K562 (cell line): Measurements from ENCODE around the gene CNOT6L.

ENCODE experiments used
- CTCF ChIP-seq, 3 experiments: IDR thresholded peaks in 2 of 3; conservative IDR thresholded peaks in 1 of 3; 2 replicates each; pipeline ENCODE4 v1.5.1; 2011 to 2012; ENCODE audit warnings: low read length in 3 of 3, mild to moderate bottlenecking in 3 of 3, control low read depth in 2 of 3, improper control_type of control experiment in 1 of 3, inconsistent platforms in 1 of 3, low read depth in 1 of 3, mixed read lengths in 1 of 3, moderate library complexity in 1 of 3; ENCODE audit not compliant: insufficient read depth in 2 of 3
- EZH2 ChIP-seq: IDR thresholded peaks from 2 replicates; pipeline ENCODE4 v1.6.1; 2012; ENCODE audit warnings: low read depth, mild to moderate bottlenecking, inconsistent platforms, low read length, borderline replicate concordance
- FOXA3 ChIP-seq, 2 experiments: fragments of 450-650 bp in 1 of 2; sonication (generic) in 1 of 2; formaldehyde crosslinking; IDR thresholded peaks in 1 of 2; conservative IDR thresholded peaks in 1 of 2; 2 replicates each; pipeline versions ENCODE4 v1.4.0 to v1.8.0; 2020 to 2022; ENCODE audit warnings: mild to moderate bottlenecking in 2 of 2, missing genetic modification reagents in 1 of 2
- GATAD2A ChIP-seq: fragments of 450-650 bp; IDR thresholded peaks from 2 replicates; pipeline ENCODE4 v1.6.1; 2017
- HNRNPH1 ChIP-seq: fragments of 200-400 bp; formaldehyde crosslinking; optimal IDR thresholded peaks from 2 replicates; pipeline ENCODE3; 2017; ENCODE audit warnings: low read depth, mild to moderate bottlenecking, low read length, moderate library complexity
- MAFK ChIP-seq: IDR thresholded peaks from 2 replicates; pipeline ENCODE4 v1.6.1; 2011; ENCODE audit warnings: low read length, improper control_type of control experiment
- POLR2AphosphoS5 ChIP-seq: IDR thresholded peaks from 2 replicates; pipeline ENCODE4 v1.6.1; 2011; ENCODE audit warnings: mild to moderate bottlenecking, low read depth, low read length, moderate library complexity; ENCODE audit not compliant: control insufficient read depth, insufficient read depth
- RFX5 ChIP-seq: IDR thresholded peaks from 2 replicates; pipeline ENCODE4 v1.6.1; 2011; ENCODE audit warnings: low read depth, mild to moderate bottlenecking, improper control_type of control experiment, low read length
- TEAD2 ChIP-seq: fragments of 450-650 bp; IDR thresholded peaks from 2 replicates; pipeline ENCODE4 v1.6.1; 2016; ENCODE audit warnings: missing genetic modification characterization, control low read depth, missing compliant biosample characterization
- TGIF2 ChIP-seq: sonication (generic); formaldehyde crosslinking; IDR thresholded peaks from 2 replicates; pipeline ENCODE4 v1.8.1; 2022; ENCODE audit warnings: mild to moderate bottlenecking, missing genetic modification reagents, moderate library complexity
- ZFP30 ChIP-seq: fragments of 250-450 bp; sonication (Bioruptor Pico); IDR thresholded peaks from 2 replicates; pipeline ENCODE4 v1.8.0; 2022; ENCODE audit warnings: moderate library complexity, mild to moderate bottlenecking, inconsistent platforms, borderline replicate concordance
- ZNF449 ChIP-seq: fragments of 250-450 bp; sonication (Bioruptor Pico); IDR thresholded peaks from 2 replicates; pipeline ENCODE4 v1.8.0; 2022; ENCODE audit warnings: moderate library complexity, mild to moderate bottlenecking, inconsistent platforms
- TF ChIP-seq, protein P1 (sequence below): sonication (generic); formaldehyde crosslinking; IDR thresholded peaks from 2 replicates; pipeline ENCODE4 v1.8.0; 2023; ENCODE audit warnings: missing genetic modification reagents, mild to moderate bottlenecking, borderline replicate concordance
- TF ChIP-seq, protein P2 (sequence below): fragments of 450-650 bp; IDR thresholded peaks from 2 replicates; pipeline ENCODE4 v1.6.1; 2016; ENCODE audit warnings: missing biosample characterization, missing genetic modification characterization

DNA sequence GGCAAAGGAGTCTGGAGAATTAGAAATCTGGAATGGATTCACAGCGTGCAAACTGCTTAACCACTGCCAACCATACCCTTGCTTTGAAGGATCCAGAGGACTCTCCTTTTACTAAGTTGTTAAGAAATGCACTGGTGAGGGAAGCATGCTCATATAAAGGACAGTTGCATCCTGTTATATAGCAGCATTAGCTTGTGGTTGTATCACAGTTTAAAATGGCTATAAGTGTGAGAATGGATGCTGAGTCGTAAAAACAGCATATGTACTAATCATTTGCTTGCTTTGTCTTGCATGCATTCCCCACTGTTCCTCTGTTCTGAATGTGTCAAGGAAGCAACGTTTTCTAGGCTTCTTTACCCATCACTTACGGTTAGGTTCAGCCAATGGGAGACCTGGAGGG is 112.5 kb downstream of the CNOT6L start:
- no peak for TF ChIP-seq CTCF (IDR thresholded peaks at IDR 0.05 in 2 of 3, conservative IDR thresholded peaks at IDR 0.05 in 1 of 3; ENCODE audit: insufficient read depth in 2 of 3, low read depth in 1 of 3, low read length in 3 of 3)
- no peak for TF ChIP-seq POLR2AphosphoS5
- TF ChIP-seq HNRNPH1 = no peak
- TF ChIP-seq ZNF449 = no peak
- TF ChIP-seq TEAD2 (tag) = no peak
- no peak for TF ChIP-seq ZFP30 (CRISPR knock-in tag)
- TF ChIP-seq EZH2 = no peak
- TF ChIP-seq GATAD2A = no peak
- no peak for TF ChIP-seq MAFK
- TF ChIP-seq FOXA3 (CRISPR knock-in tag; conservative IDR thresholded peaks at IDR 0.05 in 1 of 2, IDR thresholded peaks at IDR 0.05 in 1 of 2) = no peak
- TF ChIP-seq TGIF2 (CRISPR knock-in tag) = no peak
- TF ChIP-seq, protein P1, sequence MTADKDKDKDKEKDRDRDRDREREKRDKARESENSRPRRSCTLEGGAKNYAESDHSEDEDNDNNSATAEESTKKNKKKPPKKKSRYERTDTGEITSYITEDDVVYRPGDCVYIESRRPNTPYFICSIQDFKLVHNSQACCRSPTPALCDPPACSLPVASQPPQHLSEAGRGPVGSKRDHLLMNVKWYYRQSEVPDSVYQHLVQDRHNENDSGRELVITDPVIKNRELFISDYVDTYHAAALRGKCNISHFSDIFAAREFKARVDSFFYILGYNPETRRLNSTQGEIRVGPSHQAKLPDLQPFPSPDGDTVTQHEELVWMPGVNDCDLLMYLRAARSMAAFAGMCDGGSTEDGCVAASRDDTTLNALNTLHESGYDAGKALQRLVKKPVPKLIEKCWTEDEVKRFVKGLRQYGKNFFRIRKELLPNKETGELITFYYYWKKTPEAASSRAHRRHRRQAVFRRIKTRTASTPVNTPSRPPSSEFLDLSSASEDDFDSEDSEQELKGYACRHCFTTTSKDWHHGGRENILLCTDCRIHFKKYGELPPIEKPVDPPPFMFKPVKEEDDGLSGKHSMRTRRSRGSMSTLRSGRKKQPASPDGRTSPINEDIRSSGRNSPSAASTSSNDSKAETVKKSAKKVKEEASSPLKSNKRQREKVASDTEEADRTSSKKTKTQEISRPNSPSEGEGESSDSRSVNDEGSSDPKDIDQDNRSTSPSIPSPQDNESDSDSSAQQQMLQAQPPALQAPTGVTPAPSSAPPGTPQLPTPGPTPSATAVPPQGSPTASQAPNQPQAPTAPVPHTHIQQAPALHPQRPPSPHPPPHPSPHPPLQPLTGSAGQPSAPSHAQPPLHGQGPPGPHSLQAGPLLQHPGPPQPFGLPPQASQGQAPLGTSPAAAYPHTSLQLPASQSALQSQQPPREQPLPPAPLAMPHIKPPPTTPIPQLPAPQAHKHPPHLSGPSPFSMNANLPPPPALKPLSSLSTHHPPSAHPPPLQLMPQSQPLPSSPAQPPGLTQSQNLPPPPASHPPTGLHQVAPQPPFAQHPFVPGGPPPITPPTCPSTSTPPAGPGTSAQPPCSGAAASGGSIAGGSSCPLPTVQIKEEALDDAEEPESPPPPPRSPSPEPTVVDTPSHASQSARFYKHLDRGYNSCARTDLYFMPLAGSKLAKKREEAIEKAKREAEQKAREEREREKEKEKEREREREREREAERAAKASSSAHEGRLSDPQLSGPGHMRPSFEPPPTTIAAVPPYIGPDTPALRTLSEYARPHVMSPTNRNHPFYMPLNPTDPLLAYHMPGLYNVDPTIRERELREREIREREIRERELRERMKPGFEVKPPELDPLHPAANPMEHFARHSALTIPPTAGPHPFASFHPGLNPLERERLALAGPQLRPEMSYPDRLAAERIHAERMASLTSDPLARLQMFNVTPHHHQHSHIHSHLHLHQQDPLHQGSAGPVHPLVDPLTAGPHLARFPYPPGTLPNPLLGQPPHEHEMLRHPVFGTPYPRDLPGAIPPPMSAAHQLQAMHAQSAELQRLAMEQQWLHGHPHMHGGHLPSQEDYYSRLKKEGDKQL (CRISPR knock-in tag) = no peak
- TF ChIP-seq, protein P2, sequence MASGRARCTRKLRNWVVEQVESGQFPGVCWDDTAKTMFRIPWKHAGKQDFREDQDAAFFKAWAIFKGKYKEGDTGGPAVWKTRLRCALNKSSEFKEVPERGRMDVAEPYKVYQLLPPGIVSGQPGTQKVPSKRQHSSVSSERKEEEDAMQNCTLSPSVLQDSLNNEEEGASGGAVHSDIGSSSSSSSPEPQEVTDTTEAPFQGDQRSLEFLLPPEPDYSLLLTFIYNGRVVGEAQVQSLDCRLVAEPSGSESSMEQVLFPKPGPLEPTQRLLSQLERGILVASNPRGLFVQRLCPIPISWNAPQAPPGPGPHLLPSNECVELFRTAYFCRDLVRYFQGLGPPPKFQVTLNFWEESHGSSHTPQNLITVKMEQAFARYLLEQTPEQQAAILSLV (tag) = no peak
- no peak for TF ChIP-seq RFX5
